NCI-H1048 (cell line): ENCODE results near the gene TEX44.
"Not testable (repeated sequence)": the region's sequence is repeated elsewhere in the genome, so short reads cannot be mapped to it uniquely, and the experiment has no call there.

Experiments used
- DNase-seq: peaks from one replicate; lab custom pipeline; 2025; lab: John Stamatoyannopoulos, UW

Gene TEX44

DNA sequence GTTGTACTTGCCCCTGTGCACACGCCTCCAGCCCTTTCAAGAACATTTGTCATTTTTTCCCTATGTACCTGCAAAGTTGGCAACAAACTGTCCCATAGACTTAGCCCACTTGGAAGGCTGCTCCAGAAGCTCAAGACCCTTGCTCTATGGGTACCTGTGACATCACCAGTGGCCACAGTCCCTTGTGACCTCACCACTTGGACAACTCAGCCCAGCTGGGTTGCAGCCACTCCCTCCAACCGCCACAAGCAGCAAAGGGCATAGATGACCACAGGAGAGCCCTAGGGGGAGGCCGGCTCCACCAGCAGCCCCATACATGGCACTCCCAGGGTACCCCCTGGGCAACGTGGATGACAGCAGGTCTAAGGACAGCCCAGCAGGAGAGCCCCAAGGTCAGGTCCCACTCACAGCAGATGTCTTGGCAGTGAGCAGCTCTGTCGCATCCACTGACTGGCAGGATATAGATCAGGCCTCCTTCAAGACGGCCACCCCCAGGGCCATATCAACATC is at the start of gene TEX44:
TEX44 (plus strand) TSS at position 229 of the 510 bp plus-strand sequence; CDS start at position 317, 88 bp downstream.
- no peak for DNase-seq

DNA sequence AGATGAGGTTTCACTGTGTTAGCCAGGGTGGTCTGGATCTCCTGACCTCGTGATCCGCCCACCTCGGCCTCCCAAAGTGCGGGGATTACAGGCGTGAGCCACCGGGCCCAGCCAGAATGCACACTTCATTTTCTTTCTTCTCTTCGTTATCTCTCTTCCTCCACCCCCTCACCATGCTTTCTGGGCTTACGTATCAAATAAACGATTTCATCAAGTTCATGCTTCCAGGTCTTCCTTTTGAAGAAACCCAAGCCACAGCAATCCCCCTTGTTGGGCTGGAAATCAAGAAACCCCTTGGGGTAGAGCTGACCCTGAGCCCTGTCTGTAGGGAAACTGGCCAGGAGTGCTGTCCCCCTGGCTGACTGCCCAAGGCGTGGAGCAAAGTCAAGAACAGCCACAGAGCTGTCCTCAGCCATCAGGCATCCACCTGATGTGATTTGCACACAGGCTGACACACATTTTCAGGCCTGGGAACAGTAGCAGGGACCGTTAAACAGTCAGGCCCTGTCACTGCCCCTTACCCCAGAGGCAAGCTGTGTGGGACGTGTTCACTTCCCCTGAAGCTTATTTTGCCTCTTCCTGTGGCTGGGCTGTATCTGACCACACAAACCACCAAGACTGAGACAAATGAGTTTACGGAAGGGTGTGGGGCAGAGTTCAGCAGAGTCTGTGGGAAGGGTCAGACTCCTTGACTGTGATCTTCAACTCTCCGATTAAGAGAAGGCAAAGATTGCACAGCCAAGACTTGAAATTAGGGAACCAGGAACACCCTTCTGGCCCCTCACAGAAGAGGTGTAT is 47.4 kb upstream of the TEX44 start:
- DNase-seq: no peak

DNA sequence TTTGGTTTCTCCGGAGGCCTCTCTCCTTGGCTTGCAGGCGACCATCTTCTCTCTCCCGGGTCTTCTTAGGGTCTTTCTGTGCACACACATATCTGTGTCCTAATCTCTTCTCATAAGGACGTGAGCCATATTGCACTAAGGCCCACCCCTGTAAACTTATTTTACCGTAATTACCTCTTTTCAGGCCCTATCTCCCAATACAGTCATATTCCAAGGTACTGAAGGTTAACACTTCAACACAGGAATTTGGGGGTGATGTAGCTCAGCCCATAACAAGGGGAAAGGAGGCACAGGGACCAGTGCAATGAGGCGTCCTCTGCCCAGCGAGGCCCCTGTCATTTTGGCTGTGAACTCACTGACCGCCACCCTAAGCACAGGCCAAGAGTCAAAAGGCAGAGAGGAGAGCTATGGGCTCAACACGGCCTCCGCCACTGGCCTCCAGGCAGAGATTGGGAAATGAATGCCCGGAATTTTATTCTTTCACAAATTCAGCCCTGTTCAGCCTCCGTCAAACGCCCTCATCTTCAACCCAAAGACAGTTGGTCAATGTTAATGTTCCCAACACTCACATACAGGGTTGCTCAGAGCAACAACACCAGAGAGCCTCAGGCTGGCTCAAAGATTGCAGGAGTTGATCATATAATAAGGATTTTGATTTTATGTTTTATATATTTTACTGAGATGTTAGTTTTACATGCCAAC is 46.5 kb upstream of the TEX44 start:
- DNase-seq: no peak

DNA sequence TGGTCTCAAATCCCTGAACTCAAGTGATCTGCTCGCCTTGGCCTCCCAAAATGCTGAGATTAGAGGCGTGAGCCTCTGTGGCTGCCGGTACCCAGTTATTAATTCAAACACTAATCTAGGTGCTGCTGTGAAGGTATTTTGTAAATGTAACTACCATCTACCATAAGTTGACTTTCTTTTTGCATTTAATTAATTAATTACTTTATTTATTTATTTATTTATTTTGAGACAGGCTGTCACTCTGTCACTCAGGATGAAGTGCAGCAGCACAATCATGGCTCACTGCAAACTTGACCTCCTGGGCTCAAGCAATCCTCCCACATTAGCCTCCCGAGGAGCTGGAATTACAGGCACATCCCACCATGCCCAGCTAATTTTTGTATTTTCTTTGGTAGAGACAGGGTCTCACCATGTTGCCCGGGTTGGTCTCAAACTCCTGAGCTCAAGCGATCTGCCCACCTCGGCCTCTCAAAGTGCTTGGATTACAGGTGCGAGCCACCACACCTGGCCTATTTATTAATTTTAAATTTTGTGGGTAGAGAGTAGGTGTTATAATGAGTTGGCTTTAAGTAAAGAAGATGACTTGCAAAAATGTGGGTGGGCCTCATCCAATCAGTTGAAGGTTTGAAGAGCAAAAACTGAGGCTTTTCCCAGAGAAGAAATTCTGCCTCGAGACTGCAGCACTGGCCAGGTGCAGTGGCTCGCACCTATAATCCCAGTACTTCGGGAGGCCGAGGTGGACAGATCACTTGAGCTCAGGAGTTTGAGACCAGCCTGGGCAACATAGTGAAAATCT is 45.2 kb upstream of the TEX44 start:
- no peak for DNase-seq

DNA sequence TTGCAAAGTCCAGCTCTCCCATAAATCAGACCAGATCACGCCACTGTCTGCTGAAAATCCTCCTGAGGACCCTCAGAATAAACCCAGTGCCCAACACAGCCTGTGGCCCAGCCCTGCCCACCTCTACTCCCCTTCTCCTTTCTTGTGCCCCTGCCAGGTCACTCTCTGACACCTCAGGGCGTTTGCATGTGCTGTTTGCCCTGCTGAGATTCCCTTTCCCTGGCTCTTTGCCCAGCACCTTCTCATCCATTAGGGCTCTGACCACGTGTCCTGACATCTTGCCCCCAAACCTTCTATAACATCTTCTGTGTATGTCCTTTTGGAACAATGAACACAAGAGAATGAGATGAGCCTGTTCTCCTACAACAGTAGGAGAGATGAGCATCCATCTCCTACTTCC is 43.9 kb upstream of the TEX44 start:
- no peak for DNase-seq

DNA sequence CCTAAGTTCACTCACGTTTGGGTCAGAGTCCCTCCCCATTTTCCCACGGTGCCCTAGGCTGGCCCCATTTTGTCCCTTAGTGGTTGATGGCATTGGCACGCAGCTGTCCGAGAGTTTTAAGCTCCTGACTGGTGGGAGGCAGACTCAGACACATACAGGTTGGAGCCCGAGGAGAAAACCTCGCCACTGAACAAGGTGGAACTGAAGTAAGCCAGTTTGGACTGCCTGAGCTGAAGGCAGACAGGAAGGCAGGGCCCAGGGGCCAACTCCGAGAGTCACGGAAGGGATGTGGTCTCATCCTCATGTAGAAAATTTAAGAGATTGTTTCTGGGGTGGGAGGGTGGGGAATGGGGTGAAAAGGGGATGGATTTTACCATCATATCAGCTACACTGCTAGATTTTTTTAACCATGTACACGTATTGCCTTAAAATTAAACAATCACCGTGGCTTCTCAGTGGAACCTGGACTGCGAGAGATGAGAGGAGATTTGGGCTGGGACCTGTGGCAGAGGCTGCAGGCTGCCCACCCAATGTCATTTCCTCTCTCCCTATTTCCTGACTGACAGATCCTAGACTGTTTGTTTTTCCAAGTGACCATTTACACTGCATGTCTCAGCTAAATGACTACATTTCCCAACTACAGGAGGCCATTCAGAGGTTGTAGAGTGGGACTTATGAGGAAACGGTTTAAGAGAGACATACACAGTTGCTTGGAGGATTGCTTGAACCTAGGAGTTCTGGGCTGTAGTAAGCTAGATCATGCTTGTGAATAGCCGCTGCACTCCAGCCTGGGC is 43.0 kb upstream of the TEX44 start:
- DNase-seq: no peak

DNA sequence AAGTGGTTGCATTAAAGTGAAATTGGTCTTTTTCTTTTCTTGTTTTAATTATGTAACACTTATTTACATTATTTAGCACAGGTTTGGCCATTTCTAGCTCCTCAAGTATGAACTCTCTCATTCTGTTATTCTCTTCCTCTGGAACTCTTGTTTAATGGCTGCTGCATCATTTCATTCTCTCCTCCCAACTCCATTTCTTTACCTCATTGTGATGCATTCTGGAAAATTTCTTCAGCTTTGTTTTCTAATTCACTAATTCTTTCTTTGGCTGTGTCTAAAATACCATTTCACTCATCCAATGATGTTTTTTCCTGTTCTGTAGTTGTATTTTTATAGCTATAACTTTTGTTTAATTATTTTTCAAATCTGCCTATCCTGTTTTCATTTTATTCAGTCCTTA is 39.9 kb upstream of the TEX44 start:
- DNase-seq: no peak

DNA sequence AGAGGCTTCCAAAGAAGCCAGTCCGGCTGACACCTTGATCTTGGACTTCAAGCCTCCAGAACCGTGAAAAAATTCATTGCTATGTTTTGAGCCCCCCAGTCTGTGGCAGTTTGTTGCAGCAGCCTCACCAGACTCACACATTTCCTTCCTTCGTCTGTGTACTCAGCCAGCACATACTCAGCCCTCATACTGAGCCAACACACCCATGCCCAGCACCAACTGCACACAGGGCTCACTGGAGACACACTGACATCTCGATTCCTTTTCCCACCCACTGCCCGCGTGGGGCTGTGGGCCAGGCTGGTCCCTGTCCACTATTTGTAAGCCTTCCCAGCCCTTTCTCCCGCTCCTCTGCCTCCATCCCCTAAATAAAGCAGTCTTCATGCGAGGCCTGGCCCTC is 38.3 kb upstream of the TEX44 start:
- DNase-seq: no peak

DNA sequence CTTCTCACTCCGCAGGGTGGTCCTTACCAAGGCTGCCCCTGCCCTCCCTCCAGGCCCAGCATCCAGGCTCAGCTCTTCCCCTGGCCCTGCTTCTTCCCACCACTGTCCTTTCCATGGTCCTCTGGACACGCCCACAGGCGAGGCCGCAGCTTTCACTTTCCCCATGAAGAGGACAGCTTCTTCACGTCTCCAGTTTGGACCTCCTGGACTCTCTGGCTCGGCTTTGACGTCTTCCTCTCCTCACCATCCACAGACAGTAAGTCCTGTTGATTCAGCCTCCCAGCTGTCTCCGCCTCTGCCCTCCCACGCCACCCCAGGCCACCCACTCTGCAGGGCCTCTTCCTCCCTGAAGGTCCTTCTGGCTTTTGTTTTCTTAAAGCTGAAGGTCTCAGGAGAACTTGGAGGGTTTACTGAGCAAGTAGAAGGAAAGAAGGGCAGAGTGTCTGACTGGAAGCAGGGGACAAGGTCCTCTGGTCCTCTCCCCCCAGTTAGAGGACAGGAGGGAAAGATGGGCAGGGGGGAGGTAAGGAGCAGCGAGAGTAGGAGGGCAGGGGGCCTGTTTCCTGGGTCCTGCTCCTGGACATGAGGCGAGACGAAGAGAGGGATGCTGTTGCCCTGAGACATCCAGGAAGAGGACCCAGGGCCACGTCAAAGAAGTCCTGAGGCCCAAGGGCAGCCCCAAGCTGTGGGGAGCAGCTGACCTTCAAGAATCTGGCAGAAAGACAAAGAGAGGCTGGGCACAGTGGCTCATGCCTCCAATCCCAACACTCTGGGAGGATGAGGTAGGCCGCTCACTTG is 37.7 kb upstream of the TEX44 start:
- no peak for DNase-seq

DNA sequence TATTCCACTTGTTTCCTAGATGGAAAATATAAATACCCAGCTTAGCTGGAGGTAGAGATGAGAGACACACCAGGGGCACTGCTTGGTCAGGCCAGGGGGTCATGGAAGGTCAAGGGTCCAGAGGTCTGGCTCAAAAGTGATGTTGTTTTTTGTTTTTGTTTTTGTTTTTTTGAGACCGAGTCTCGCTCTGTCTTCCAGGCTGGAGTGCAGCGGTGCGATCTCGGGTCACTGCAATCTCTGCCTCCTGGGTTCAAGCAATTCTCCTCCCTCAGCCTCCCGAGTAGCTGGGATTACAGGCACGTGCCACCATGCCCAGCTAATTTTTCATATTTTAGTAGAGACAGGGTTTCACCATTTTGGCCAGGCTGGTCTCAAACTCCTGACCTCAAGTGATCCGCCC is 36.2 kb upstream of the TEX44 start:
- DNase-seq: not testable (repeated sequence)

DNA sequence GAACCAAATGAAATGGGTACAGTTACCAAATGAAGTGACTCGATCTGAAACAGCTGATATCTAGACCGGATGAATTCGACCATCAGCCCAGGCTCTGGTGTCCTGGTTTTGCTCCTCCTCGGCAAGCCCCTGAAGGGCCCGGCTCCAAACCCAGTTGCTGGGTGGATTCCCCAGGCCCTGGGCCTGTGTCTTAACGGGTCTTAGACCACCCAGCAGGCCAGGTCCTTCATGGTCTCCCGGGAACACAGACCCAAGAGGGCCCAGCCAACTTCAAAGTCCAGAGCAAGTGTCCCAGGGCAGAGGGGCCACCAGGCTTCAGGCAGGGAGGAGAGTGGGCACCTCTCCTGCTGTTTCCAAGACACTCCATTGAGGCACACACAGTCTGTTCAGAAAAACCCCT is 35.7 kb upstream of the TEX44 start:
- no peak for DNase-seq

DNA sequence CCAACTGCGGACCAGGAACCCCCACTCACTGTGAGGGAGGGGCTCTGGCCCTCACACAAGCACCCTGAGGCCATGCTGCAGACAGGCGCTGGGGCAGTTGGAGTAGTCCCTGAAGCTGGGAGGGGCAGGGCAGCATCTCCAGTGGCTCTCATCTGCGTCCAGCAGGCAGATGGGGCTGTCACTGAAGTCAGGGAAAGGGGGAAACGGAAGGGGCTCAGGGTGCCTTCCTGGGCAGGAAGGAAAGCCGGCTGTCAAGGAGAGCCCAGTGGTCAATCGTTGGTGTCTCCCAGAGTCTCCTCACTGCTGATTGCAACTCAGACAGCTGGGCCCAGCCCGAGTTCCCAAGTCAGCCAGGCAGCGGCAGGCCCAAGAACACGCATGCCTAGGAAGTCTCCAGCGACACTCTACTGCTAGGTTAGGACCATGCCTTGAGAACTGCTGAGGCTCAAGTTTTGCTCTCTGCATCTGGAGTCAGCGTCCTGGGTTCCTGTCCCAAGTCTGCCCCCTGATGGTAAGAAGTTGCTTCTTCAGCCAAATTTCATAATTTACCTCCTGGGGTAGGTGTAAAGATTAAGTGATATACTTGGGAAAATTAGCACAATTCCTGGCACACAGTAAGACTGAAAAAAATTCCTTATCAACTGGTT is 35.0 kb upstream of the TEX44 start:
- DNase-seq: no peak

DNA sequence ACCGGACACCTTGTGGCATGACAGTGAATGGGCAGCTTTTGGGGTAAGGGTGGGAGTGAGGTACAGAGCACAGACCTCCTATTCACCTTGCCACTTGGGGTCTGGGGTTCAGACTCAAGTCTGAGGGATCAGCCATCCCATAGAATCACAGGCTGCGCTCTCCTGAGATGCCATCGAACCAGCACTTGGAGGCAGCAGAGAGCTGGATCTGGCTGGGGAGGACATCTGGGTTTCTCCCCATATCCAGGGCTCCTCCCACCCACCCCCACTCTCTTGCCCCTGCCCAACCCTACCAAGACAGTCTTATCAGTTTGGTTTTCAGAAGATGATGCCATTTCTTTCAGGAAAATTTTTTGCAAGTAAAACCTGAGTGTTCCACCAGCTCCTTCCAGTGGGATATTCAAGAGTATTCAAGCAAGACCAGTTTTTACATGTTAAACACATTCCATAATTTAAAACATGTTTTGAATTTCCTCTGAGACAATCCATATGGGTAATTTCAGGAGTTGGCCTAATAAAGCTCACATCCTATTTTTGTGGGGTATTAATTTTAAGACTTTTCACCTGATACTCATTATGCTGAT is 29.2 kb upstream of the TEX44 start:
- no peak for DNase-seq

DNA sequence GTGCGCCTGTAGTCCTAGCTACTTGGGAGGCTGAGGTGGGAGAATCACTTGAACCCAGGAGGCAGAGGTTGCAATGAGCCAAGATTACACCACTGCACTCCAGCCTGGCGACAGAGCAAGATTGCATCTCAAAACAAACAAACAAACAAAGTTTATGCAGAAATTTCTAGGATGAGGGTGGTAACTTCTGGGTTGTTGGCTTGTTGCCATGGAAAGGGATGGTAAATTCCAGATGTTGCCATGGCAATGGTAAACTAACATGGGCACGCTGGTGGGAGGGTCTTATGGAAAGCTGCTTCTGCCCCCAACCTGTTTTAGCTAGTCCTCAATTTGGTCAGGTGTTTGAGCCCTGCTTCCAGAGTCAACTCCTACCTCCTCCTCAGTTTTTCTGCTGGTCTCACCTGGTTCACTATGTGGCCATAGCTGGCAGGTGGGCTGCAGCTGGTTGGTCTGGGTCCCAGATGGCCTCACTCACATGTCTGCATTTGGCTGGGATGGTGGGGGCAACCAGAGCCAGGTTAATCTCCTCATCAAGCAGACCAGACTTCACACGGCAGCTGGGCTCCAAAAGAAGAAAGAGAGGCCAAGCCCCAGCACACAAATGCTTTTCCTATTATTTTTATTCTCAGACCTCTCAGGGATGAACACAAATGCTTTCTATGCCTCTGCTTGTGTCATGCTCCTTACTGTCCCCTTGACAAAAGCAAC is 26.6 kb upstream of the TEX44 start:
- DNase-seq: no peak

DNA sequence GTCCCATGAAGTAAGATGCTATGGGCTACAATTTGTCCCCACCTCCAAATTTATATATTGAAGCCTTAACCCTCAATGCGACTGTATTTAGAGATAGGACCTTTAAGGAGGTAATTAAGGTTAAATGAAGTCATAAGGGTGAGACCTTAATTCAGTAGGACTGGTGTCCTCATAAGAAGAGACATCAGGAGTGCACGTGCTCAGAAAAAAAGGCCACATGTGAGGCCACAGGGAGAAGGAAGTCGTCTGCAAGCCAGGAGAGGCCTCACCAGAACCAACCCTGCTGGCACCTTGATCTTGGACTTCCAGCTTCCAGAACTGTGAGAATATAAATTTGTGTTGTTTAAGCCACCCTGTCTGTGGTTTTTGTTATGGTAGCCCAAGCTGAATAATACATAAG is 25.5 kb upstream of the TEX44 start:
- no peak for DNase-seq

DNA sequence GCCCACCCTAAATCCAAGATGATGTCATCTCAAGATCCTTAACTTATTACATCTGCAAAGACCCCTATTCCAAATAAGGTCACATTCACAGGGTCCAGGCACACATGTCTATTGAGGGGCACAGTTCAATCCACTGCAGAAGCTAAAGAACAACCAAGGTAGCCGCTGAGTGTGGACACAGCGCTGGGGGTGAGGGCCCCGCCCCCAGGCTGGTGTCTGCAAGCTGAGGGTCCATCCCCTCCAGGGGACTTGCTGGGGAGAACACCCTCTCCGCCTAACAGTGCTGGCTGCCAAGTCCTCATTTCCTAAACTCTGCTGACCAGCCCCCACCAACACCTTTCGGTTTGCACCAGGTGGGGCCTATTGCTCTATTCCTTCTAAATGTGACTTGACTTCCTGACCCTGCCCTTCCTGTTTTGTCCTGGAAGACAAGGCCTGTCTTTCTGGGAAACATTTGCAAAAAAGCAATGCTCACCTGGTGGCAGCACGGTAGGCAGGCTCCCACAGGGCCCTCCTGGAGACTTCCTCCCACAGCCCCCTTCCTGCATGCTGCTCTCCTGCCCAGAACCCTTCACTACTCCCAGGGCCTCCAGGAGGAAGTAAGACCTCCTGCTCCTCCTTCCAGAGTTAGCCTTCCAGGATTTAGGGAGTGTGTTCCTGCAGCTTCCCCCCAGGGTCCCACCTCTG is 24.4 kb upstream of the TEX44 start:
- no peak for DNase-seq

DNA sequence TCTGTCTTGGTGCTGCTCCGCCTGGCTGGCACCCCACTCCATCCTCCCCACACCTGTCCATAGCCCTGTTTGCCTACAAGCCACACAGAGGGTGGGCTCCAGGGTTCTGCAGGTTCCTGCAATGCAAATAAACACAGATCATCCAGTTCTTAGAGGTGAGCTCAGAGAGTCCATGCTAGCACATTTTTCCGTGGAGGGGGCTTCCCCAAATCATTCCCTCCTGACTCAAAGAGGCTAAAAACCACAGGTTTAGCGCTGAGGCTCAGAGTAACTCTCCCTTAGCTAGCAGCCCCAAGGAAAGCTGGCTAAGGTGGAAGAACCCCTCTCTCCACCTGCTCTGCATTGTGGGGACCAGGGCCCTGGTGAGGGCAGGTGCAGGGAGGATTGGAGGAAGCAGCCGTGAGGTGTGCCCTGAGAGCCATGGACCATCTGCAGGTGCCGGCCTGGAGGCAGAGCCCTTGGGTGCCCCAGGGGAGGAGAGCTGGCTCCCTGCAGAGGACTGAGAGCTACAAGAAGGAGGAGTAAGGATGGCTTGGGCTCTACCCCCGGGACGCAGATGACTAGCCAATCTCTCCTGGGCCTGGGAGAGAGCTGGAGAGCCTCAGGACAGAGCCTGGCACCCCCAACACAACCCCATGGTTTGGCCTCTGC is 23.8 kb upstream of the TEX44 start:
- DNase-seq: no peak

DNA sequence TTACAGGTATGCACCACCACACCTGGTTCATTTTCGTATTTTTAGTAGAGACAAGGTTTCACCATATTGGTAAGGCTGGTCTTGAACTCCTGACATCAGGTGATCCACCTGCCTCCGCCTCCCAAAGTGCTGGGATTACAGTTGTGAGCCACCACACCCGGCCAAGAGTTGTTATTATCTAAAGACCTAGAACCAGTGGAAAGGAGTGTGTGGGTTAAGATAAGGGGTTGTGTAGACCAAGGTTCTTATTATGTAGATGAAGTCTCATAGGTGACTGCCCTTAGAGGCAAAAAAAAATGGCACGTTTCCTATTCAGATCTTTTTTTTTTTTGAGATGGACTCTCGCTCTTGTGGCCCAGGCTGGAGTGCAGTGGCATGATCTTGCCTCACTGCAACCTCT is 21.7 kb upstream of the TEX44 start:
- not testable (repeated sequence) for DNase-seq
